Mesendoderm (in vitro differentiated cells): ENCODE results near the gene FANCC.
"Not testable (repeated sequence)": the region's sequence is repeated elsewhere in the genome, so short reads cannot be mapped to it uniquely, and the experiment has no call there.

Experiments
- DNase-seq: peaks from one replicate; pipeline ENCODE4 v3.0.0; 2013
- H2AK5ac ChIP-seq: 2 replicates; pipeline ENCODE4 v1.6.1; 2013; ENCODE audit warnings: low read length, inconsistent platforms
- H2BK120ac ChIP-seq: 2 replicates; pipeline ENCODE4 v1.6.1; 2013; ENCODE audit warnings: low read depth, mild to moderate bottlenecking, low read length, moderate library complexity, mixed read lengths
- H2BK15ac ChIP-seq: replicated peaks from 2 replicates; pipeline ENCODE4 v1.6.1; 2013; ENCODE audit warnings: low read depth, mild to moderate bottlenecking, moderate library complexity
- H2BK5ac ChIP-seq: 2 replicates; pipeline ENCODE4 v1.6.1; 2013; ENCODE audit warnings: low read length, inconsistent platforms
- H3K18ac ChIP-seq: 2 replicates; pipeline ENCODE4 v1.6.1; 2013; ENCODE audit warnings: mild to moderate bottlenecking, low read length, mixed read lengths
- H3K23ac ChIP-seq: one replicate; pipeline ENCODE4 v1.6.1; 2013; ENCODE audit warnings: low read length
- H3K27ac ChIP-seq: 2 replicates; pipeline ENCODE4 v1.5.1; 2013; ENCODE audit warnings: low read depth, mild to moderate bottlenecking, inconsistent platforms, low read length, moderate library complexity
- H3K27me3 ChIP-seq: 2 replicates; pipeline ENCODE4 v1.6.1; 2013; ENCODE audit warnings: low read length, control low read depth, mild to moderate bottlenecking, inconsistent platforms; ENCODE audit not compliant: insufficient read depth, poor library complexity
- H3K36me3 ChIP-seq: 2 replicates; pipeline ENCODE4 v1.6.1; 2013; ENCODE audit warnings: low read length, inconsistent platforms; ENCODE audit not compliant: control insufficient read depth, insufficient read depth
- H3K4ac ChIP-seq: one replicate; pipeline ENCODE4 v1.6.1; 2013; ENCODE audit warnings: low read depth, mild to moderate bottlenecking, low read length, moderate library complexity
- H3K4me1 ChIP-seq: 2 replicates; pipeline ENCODE4 v1.6.1; 2013; ENCODE audit warnings: low read depth, low read length, inconsistent platforms; ENCODE audit not compliant: control insufficient read depth
- H3K4me2 ChIP-seq: 2 replicates; pipeline ENCODE4 v1.6.1; 2013; ENCODE audit warnings: low read length
- H3K4me3 ChIP-seq: 2 replicates; pipeline ENCODE4 v1.5.1; 2013; ENCODE audit warnings: mild to moderate bottlenecking, low read length
- H3K56ac ChIP-seq: one replicate; pipeline ENCODE4 v1.6.1; 2013; ENCODE audit warnings: low read length
- H3K79me1 ChIP-seq: 2 replicates; pipeline ENCODE4 v1.6.1; 2013; ENCODE audit warnings: low read length, inconsistent platforms
- H3K79me2 ChIP-seq: 2 replicates; pipeline ENCODE4 v1.6.1; 2013; ENCODE audit warnings: mild to moderate bottlenecking, low read length; ENCODE audit not compliant: control insufficient read depth, insufficient read depth
- H3K9ac ChIP-seq: 2 replicates; pipeline ENCODE4 v1.6.1; 2013; ENCODE audit warnings: low read length, inconsistent platforms
- H4K5ac ChIP-seq: one replicate; pipeline ENCODE4 v1.6.1; 2013; ENCODE audit warnings: low read length
- H4K8ac ChIP-seq: one replicate; pipeline ENCODE4 v1.6.1; 2013; ENCODE audit warnings: low read depth, mild to moderate bottlenecking, control low read depth, low read length, moderate library complexity
- WGBS: extraction: QIAGEN DNeasy Blood & Tissue Kit; methylation state at CpG from one replicate; pipeline ENCODE4 v1.1.7; 2013; ENCODE audit warnings: low lambda C conversion rate, missing lambda C conversion rate; ENCODE audit not compliant: insufficient coverage; ENCODE audit errors: extremely low coverage; 5-methylcytosine and 5-hydroxymethylcytosine counted together

Gene FANCC

DNA sequence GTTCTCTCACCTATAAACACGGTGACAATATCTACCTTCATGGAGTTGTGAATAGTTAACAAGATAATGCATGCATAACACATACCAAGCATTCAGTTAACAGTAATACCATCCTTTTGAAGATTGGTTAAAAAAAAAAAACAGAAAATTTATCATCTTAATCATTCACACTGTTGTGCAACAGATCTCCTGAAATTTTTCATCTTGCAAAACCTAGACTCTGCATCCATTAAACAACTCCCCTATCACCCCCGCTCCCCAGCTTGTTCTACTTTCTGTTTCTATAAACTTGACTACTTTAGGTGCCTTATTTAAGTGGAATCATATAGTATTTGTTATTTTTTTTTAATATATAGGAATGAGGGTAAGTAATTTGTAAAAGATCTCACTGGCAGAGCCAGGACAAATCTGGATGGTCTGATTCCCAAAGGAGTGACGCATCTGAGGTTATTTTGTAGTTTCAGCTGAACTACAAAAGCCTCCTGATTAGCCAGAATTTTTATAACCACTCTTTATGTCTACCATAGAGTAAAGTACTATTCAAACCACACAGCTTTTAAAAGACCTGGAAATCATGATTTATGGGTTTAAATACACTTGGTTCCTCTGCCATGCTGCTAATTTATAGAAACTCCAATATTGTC lies 93.0 kb downstream of the FANCC start:
- Histone ChIP-seq H3K4me2 (no peak overlapping the region), H3K23ac (no peak overlapping the region), H3K36me3 (no peaks in the 10 kb centered on the region), H2BK5ac (no peak overlapping the region), H2BK15ac (no peak overlapping the region), H2AK5ac (no peak overlapping the region), H3K4ac (no peak overlapping the region), H3K79me1 (no peaks in the 10 kb centered on the region), H3K9ac (no peak overlapping the region), H3K4me1 (no peaks in the 10 kb centered on the region), H3K18ac (no peak overlapping the region), H4K5ac (no peak overlapping the region), H2BK120ac (no peak overlapping the region), H3K4me3 (no peak overlapping the region), H3K56ac (no peak overlapping the region), H3K27me3 (no peaks in the 10 kb centered on the region), H3K79me2 (no peaks in the 10 kb centered on the region), H3K27ac (no peak overlapping the region), H4K8ac (no peak overlapping the region)
- no peak for DNase-seq
- no CpG with 5 or more reads among the region's 3 CpGs for WGBS

DNA sequence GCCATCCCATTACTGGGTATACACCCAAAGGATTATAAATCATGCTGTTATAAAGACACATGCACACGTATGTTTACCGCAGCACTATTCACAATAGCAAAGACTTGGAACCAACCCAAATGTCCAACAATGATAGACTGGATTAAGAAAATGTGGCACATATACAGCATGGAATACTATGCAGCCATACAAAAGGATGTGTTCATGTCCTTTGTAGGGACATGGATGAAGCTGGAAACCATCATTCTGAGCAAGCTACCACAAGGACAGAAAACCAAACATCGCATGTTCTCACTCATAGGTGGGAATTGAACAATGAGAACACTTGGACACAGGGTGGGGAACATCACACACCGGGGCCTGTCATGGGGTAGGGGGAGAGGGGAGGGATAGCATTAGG lies 97.2 kb downstream of the FANCC start:
- not testable (repeated sequence) for H3K79me1 ChIP-seq, H3K4ac ChIP-seq, H3K27ac ChIP-seq, H3K79me2 ChIP-seq, H2BK5ac ChIP-seq, H2BK120ac ChIP-seq, H3K56ac ChIP-seq, H3K4me2 ChIP-seq, H3K4me1 ChIP-seq, H3K23ac ChIP-seq, H2BK15ac ChIP-seq, H3K4me3 ChIP-seq, H3K18ac ChIP-seq, H3K36me3 ChIP-seq, H4K5ac ChIP-seq, H3K9ac ChIP-seq, H2AK5ac ChIP-seq, DNase-seq, H3K27me3 ChIP-seq, H4K8ac ChIP-seq
- WGBS, result no CpG with 5 or more reads among the region's 4 CpGs

DNA sequence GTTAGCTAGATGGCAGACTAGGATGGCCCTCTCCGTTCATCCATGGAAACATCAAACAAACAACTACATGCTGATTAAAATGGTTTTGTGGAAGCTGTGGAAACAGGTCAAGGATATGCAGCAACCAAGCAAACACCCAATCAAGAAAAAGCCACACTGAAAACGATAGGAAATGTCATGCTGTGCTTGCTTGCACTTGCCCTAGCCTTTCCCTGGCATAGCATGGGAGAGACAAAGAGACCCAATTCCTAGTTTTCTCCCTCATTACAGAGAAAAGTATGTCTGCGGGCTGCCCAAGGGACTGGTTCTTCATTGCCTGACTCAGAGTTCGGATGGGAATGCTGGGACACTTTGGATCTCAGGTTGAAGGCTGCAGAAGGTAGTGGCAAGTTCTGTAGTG lies 98.7 kb downstream of the FANCC start:
- no CpG with 5 or more reads among the region's 4 CpGs for WGBS
- H3K18ac ChIP-seq, result no peak overlapping the region
- no peak overlapping the region for H3K9ac ChIP-seq
- H3K56ac ChIP-seq, result no peak overlapping the region
- H3K4me1 ChIP-seq, result peaks cover 2% of the 10 kb centered on the region
- H3K4me2 ChIP-seq, result no peak overlapping the region
- no peak overlapping the region for H4K8ac ChIP-seq
- no peak overlapping the region for H2BK15ac ChIP-seq
- no peak overlapping the region for H3K4ac ChIP-seq
- H3K23ac ChIP-seq, result no peak overlapping the region
- H2AK5ac ChIP-seq, result no peak overlapping the region
- peak; percentile 38 for DNase-seq
- H4K5ac ChIP-seq, result no peak overlapping the region
- no peak overlapping the region for H2BK5ac ChIP-seq
- H2BK120ac ChIP-seq, result no peak overlapping the region
- no peak overlapping the region for H3K27ac ChIP-seq
- no peaks in the 10 kb centered on the region for H3K27me3 ChIP-seq
- no peaks in the 10 kb centered on the region for H3K79me1 ChIP-seq
- no peaks in the 10 kb centered on the region for H3K79me2 ChIP-seq
- no peak overlapping the region for H3K4me3 ChIP-seq
- no peaks in the 10 kb centered on the region for H3K36me3 ChIP-seq

DNA sequence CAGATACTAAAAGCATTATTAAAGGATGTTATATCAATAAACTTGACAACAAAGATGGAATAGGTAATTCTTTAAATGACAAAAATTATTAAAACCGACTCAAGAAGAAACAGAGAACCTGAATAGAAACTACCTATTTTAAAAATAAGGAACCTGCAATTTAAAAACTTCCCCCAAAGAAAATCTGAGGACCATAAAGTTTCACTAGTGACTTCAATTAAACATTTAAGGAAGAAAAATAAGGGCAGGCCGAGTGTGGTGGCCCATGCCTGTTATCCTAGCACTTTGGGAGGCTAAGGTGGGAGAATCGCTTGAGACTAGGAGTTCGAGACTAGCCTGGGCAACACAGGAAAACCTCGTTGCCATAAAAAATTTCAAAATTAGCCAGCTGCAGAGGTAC lies 99.6 kb downstream of the FANCC start:
- DNase-seq, result no peak

DNA sequence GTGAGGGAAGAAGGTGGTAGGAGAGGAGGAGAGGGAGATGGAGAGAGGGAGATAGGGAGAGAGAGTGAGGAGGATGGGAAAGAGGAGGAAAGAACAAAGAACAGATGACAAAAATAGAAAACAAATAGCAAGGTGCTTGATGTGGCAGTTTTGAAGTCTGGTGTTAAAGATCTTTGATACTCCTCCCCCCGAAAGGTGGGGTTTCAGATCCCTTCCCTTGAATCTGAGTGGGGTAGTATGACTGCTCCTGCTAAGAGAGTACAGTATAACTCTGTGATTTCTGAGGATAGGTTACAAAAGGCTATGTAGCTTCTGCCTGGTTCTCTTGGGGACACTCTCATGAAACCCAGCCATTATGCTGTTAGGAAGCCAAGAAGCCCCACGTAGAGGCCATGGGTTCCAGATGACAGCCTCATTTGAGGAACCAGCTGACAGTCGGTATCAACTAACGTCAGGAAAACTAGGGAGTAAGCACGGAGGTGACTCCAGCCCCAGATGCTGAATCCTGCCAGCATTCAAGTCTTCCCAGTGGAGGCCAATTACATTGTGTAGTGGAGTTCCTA lies 102.1 kb downstream of the FANCC start:
- Histone ChIP-seq H3K4me2 (no peak overlapping the region), H3K4me1 (peaks cover 2% of the 10 kb centered on the region), H2AK5ac (no peak overlapping the region), H4K5ac (no peak overlapping the region), H3K27ac (no peak overlapping the region), H3K56ac (no peak overlapping the region), H4K8ac (no peak overlapping the region), H3K79me2 (no peaks in the 10 kb centered on the region), H3K23ac (no peak overlapping the region), H3K27me3 (no peaks in the 10 kb centered on the region), H2BK15ac (no peak overlapping the region), H3K36me3 (no peaks in the 10 kb centered on the region), H2BK5ac (no peak overlapping the region), H3K4me3 (no peak overlapping the region), H3K79me1 (no peaks in the 10 kb centered on the region), H3K9ac (no peak overlapping the region), H3K18ac (no peak overlapping the region), H3K4ac (no peak overlapping the region), H2BK120ac (no peak overlapping the region)
- WGBS, result no CpG with 5 or more reads among the region's 5 CpGs
- no peak for DNase-seq

More for the DNA sequence above, 99.6 kb downstream of the FANCC start:
- Histone ChIP-seq H3K4ac (no peak overlapping the region), H3K9ac (no peak overlapping the region), H4K5ac (no peak overlapping the region), H3K56ac (no peak overlapping the region), H2BK5ac (no peak overlapping the region), H3K79me2 (no peaks in the 10 kb centered on the region), H3K4me1 (peaks cover 2% of the 10 kb centered on the region), H2AK5ac (no peak overlapping the region), H3K36me3 (no peaks in the 10 kb centered on the region), H3K4me2 (no peak overlapping the region), H3K27ac (no peak overlapping the region), H3K23ac (no peak overlapping the region), H2BK15ac (no peak overlapping the region), H3K18ac (no peak overlapping the region), H3K4me3 (no peak overlapping the region), H3K79me1 (no peaks in the 10 kb centered on the region), H3K27me3 (no peaks in the 10 kb centered on the region), H4K8ac (no peak overlapping the region), H2BK120ac (no peak overlapping the region)
- no CpG with 5 or more reads among the region's 5 CpGs for WGBS

DNA sequence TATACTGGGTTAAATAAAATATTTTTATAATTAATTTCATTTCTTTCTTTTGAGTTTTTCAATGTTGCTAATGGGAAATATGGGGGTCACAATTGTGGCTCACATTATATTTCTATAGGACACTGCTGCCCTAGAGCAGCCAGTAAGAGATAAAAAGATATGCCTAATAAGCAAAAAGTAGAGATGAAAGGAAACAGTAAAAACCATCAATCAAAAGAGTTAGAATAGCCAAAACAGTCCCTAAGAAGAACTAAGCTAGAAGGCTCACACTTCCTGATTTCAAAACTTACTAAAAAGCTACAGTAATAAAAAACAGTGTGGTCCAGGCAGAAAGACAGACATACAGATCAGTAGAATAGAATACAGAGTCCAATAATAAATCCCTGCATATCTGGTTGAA lies 104.4 kb downstream of the FANCC start:
- H2AK5ac ChIP-seq, result no peak overlapping the region
- H3K56ac ChIP-seq, result no peak overlapping the region
- no peak overlapping the region for H3K4ac ChIP-seq
- H4K5ac ChIP-seq, result no peak overlapping the region
- H2BK15ac ChIP-seq, result no peak overlapping the region
- no peak overlapping the region for H3K23ac ChIP-seq
- H3K36me3 ChIP-seq, result no peaks in the 10 kb centered on the region
- peaks cover 2% of the 10 kb centered on the region for H3K4me1 ChIP-seq
- H4K8ac ChIP-seq, result no peak overlapping the region
- no peak for DNase-seq
- H3K27ac ChIP-seq, result no peak overlapping the region
- H3K18ac ChIP-seq, result no peak overlapping the region
- no peak overlapping the region for H2BK5ac ChIP-seq
- H3K4me2 ChIP-seq, result no peak overlapping the region
- H3K79me1 ChIP-seq, result no peaks in the 10 kb centered on the region
- no peak overlapping the region for H2BK120ac ChIP-seq
- H3K79me2 ChIP-seq, result no peaks in the 10 kb centered on the region
- H3K4me3 ChIP-seq, result no peak overlapping the region
- no peaks in the 10 kb centered on the region for H3K27me3 ChIP-seq
- H3K9ac ChIP-seq, result no peak overlapping the region
